K562 (cell line): ENCODE measurements around the gene DAPK3. TPM values are rescaled to one million over a fixed set of nuclear protein-coding genes. Genes with fewer than 3 reads are reported as not detected.
A peak's percentile ranks its signal among the peaks of the same experiment; 100 is the strongest.

Source experiments
- E2F8 ChIP-seq: fragments of 450-650 bp; IDR thresholded peaks from 2 replicates; pipeline ENCODE4 v1.7.1; 2018; ENCODE audit warnings: mild to moderate bottlenecking, low read depth; ENCODE audit not compliant: partially characterized antibody
- FOXK1 ChIP-seq: sonication (generic); formaldehyde crosslinking; IDR thresholded peaks from 2 replicates; pipeline ENCODE4 v1.8.0; 2022; ENCODE audit warnings: missing genetic modification reagents, mild to moderate bottlenecking, borderline replicate concordance
- MEF2D ChIP-seq: conservative IDR thresholded peaks from 2 replicates; pipeline ENCODE4 v1.6.1; 2016; ENCODE audit warnings: low read depth, missing genetic modification characterization, missing compliant biosample characterization
- PRDM10 ChIP-seq: fragments of 450-650 bp; IDR thresholded peaks from 2 replicates; pipeline ENCODE4 v1.6.1; 2018; ENCODE audit not compliant: partially characterized antibody
- PRMT5 ChIP-seq: sonication (generic); formaldehyde crosslinking; IDR thresholded peaks from 2 replicates; pipeline ENCODE4 v1.5.0; 2020; ENCODE audit warnings: missing genetic modification reagents
- ZBTB9 ChIP-seq: fragments of 450-650 bp; formaldehyde crosslinking; IDR thresholded peaks from 2 replicates; pipeline ENCODE4 v1.4.0; 2020; ENCODE audit warnings: mild to moderate bottlenecking, moderate library complexity
- polyA plus RNA-seq, 8 experiments: library from polyadenylated mRNA; depleted of rRNA in 4 of 8; stranded (reverse) in 5 of 8; unstranded in 3 of 8; fragments of >200 nt; fragmentation: Nextera tagmentation in 2 of 8; fragmentation: Illumina TruSeq in 1 of 8; extraction: Ambion mirVana in 2 of 8; extraction: Trizol in 1 of 8; gene quantifications; 2 replicates each; pipeline versions ENCODE4 v1.2.1 to v1.2.3, GENCODE V29; 2011 to 2014; ENCODE audit warnings: inconsistent platforms in 1 of 8, missing spikeins in 1 of 8
- total RNA-seq, 7 experiments: library from RNA; depleted of rRNA in 6 of 7; stranded (reverse); fragments of >200 nt in 6 of 7; fragmentation: Illumina TruSeq in 2 of 7; extraction: Trizol in 2 of 7; gene quantifications; 2 replicates each; pipeline versions ENCODE4 v1.2.1 to v1.2.3, GENCODE V29; 2011 to 2021; ENCODE audit warnings: low replicate concordance in 1 of 7
- TF ChIP-seq, protein P1 (sequence below), 2 experiments: fragments of 450-650 bp in 1 of 2; sonication (generic) in 1 of 2; formaldehyde crosslinking; conservative IDR thresholded peaks; 2 replicates each; pipeline versions ENCODE4 v1.4.0 to v1.8.1; 2020 to 2022; ENCODE audit warnings: mild to moderate bottlenecking in 1 of 2, missing genetic modification reagents in 1 of 2
- TF ChIP-seq, protein P2 (sequence below): fragments of 450-650 bp; IDR thresholded peaks from 2 replicates; pipeline ENCODE4 v1.6.1; 2016; ENCODE audit warnings: low read depth

The DAPK3 gene
- total and polyA plus RNA-seq, 9 of the 15 experiments (the other 6 are each of a cell fraction or from before 2014, with no cell fraction given): 0.14 to 63.4 (median 25.0) TPM

GRCh38 chr19:3984908-3985642 lies 14.2 kb upstream of the DAPK3 start, which contains the start of gene EEF2 (continued):
- 0 out of 2 replicates have a peak, but pooled peaks have one; percentile 39 for TF ChIP-seq FOXK1 (CRISPR knock-in tag)
- peak; percentile 84; the same call in 1 of the 2 replicates for TF ChIP-seq ZBTB9 (CRISPR knock-in tag)
- TF ChIP-seq, protein P1, sequence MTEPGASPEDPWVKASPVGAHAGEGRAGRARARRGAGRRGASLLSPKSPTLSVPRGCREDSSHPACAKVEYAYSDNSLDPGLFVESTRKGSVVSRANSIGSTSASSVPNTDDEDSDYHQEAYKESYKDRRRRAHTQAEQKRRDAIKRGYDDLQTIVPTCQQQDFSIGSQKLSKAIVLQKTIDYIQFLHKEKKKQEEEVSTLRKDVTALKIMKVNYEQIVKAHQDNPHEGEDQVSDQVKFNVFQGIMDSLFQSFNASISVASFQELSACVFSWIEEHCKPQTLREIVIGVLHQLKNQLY (CRISPR knock-in tag; conservative IDR thresholded peaks at IDR 0.05): peak; percentile 3 to 85; a peak in 1 of 4 replicates
- no peak for TF ChIP-seq E2F8
- TF ChIP-seq, protein P2, sequence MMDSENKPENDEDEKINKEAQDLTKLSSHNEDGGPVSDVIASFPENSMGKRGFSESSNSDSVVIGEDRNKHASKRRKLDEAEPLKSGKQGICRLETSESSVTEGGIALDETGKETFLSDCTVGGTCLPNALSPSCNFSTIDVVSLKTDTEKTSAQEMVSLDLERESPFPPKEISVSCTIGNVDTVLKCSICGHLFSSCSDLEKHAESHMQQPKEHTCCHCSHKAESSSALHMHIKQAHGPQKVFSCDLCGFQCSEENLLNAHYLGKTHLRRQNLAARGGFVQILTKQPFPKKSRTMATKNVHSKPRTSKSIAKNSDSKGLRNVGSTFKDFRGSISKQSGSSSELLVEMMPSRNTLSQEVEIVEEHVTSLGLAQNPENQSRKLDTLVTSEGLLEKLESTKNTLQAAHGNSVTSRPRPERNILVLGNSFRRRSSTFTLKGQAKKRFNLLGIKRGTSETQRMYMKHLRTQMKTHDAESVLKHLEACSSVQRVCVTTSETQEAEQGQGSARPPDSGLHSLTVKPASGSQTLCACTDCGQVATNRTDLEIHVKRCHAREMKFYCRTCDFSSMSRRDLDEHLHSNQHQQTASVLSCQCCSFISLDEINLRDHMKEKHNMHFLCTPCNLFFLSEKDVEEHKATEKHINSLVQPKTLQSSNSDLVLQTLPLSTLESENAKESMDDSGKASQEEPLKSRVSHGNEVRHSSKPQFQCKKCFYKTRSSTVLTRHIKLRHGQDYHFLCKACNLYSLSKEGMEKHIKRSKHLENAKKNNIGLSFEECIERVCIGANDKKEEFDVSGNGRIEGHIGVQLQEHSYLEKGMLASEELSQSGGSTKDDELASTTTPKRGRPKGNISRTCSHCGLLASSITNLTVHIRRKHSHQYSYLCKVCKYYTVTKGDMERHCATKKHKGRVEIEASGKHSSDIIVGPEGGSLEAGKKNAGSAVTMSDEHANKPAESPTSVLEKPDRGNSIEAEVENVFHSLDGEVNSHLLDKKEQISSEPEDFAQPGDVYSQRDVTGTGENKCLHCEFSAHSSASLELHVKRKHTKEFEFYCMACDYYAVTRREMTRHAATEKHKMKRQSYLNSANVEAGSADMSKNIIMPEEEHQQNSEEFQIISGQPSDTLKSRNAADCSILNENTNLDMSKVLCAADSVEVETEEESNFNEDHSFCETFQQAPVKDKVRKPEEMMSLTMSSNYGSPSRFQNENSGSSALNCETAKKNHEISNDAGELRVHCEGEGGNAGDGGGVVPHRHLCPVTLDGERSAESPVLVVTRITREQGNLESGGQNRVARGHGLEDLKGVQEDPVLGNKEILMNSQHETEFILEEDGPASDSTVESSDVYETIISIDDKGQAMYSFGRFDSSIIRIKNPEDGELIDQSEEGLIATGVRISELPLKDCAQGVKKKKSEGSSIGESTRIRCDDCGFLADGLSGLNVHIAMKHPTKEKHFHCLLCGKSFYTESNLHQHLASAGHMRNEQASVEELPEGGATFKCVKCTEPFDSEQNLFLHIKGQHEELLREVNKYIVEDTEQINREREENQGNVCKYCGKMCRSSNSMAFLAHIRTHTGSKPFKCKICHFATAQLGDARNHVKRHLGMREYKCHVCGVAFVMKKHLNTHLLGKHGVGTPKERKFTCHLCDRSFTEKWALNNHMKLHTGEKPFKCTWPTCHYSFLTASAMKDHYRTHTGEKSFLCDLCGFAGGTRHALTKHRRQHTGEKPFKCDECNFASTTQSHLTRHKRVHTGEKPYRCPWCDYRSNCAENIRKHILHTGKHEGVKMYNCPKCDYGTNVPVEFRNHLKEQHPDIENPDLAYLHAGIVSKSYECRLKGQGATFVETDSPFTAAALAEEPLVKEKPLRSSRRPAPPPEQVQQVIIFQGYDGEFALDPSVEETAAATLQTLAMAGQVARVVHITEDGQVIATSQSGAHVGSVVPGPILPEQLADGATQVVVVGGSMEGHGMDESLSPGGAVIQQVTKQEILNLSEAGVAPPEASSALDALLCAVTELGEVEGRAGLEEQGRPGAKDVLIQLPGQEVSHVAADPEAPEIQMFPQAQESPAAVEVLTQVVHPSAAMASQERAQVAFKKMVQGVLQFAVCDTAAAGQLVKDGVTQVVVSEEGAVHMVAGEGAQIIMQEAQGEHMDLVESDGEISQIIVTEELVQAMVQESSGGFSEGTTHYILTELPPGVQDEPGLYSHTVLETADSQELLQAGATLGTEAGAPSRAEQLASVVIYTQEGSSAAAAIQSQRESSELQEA: no peak
- TF ChIP-seq MEF2D (tag): no peak
- peak; percentile 31 for TF ChIP-seq PRDM10
- 0 out of 2 replicates have a peak, but pooled peaks have one; percentile 10 for TF ChIP-seq PRMT5 (CRISPR knock-in tag)
